Stromal cell of bone marrow (primary cell): Measurements from ENCODE around the gene FAM78B.

Source experiments
- DNase-seq: peaks from one replicate; pipeline ENCODE4 v3.0.0-alpha.2; 2012; ENCODE audit warnings: low read depth

The FAM78B gene

GRCh38 chr1:166066107-166066506 is 100.7 kb downstream of the FAM78B start:
- DNase-seq = no peak

- DNase-seq = no peak
These were observed 101.8 kb downstream of the FAM78B start for GRCh38 chr1:166064951-166065350.

- no peak for DNase-seq
These were observed 102.4 kb downstream of the FAM78B start for GRCh38 chr1:166064313-166064926.

GRCh38 chr1:166063701-166064100 is 103.1 kb downstream of the FAM78B start:
- DNase-seq = no peak

- no peak for DNase-seq
These were observed 104.3 kb downstream of the FAM78B start for GRCh38 chr1:166062421-166063070.

- DNase-seq = no peak
These were observed 109.2 kb downstream of the FAM78B start for GRCh38 chr1:166057650-166058049.

- DNase-seq = no peak
These were observed 113.4 kb downstream of the FAM78B start for GRCh38 chr1:166053395-166053794.

GRCh38 chr1:166040202-166040997 is 126.4 kb downstream of the FAM78B start:
- DNase-seq = no peak

- DNase-seq = no peak
These were observed 127.2 kb downstream of the FAM78B start for GRCh38 chr1:166039436-166040201.

- DNase-seq = no peak
These were observed 130.7 kb downstream of the FAM78B start for GRCh38 chr1:166036092-166036491.

GRCh38 chr1:166032572-166033371 is 134.0 kb downstream of the FAM78B start:
- DNase-seq = no peak

GRCh38 chr1:166031932-166032571 is 134.7 kb downstream of the FAM78B start:
- no peak for DNase-seq

GRCh38 chr1:166029196-166029945 is 137.4 kb downstream of the FAM78B start:
- DNase-seq = no peak

- no peak for DNase-seq
These were observed 140.2 kb downstream of the FAM78B start for GRCh38 chr1:166026555-166026954.

- no peak for DNase-seq
These were observed 140.7 kb downstream of the FAM78B start for GRCh38 chr1:166026143-166026542.

- no peak for DNase-seq
These were observed 146.6 kb downstream of the FAM78B start for GRCh38 chr1:166020210-166020609.
